H1 (cell line): ENCODE results near the gene FBXL12. TPM values are rescaled to one million over a fixed set of nuclear protein-coding genes. Genes with fewer than 3 reads are reported as not detected.

Experiments used
- CTCF ChIA-PET: fragments of 300-600 bp; sonication (Branson Sonifier 250); formaldehyde crosslinking; loops from one replicate; lab custom pipeline; 2021; ENCODE audit not compliant: partially characterized antibody; lab: Charles Lee
- POLR2A ChIA-PET: fragments of 300-600 bp; sonication (Branson Sonifier 250); formaldehyde crosslinking; loops from one replicate; lab custom pipeline; 2021; ENCODE audit warnings: inconsistent platforms; ENCODE audit not compliant: partially characterized antibody; lab: Charles Lee
- DNase-seq, 2 experiments: peaks; one replicate each; pipeline versions ENCODE4 v3.0.0 to v3.0.0-alpha.2; 2010 to 2022; ENCODE audit warnings: low spot score in 2 of 2, low read depth in 1 of 2, mixed read lengths in 1 of 2
- FAIRE-seq: peaks from 2 replicates; lab custom pipeline; 2011; peaks lifted over from hg19 to GRCh38; lab: Jason Lieb, UNC
- H2AFZ ChIP-seq: 2 replicates; pipeline ENCODE4 v1.8.1; 2012; ENCODE audit warnings: low read length, inconsistent platforms
- H2AK5ac ChIP-seq: 2 replicates; pipeline ENCODE4 v1.6.1; 2013; ENCODE audit warnings: low read depth, low read length
- H2BK120ac ChIP-seq: replicated peaks from 2 replicates; pipeline ENCODE3; 2013; ENCODE audit warnings: low read depth, low read length, inconsistent platforms
- H2BK12ac ChIP-seq: 2 replicates; pipeline ENCODE4 v1.6.1; 2013; ENCODE audit warnings: low read depth, low read length
- H2BK15ac ChIP-seq: 2 replicates; pipeline ENCODE4 v1.6.1; 2013; ENCODE audit warnings: low read length
- H2BK20ac ChIP-seq: 2 replicates; pipeline ENCODE4 v1.6.1; 2013; ENCODE audit warnings: low read length
- H2BK5ac ChIP-seq: 2 replicates; pipeline ENCODE4 v1.6.1; 2013; ENCODE audit warnings: low read depth, low read length
- H3K14ac ChIP-seq: 2 replicates; pipeline ENCODE4 v1.6.1; 2013; ENCODE audit warnings: inconsistent platforms; ENCODE audit not compliant: insufficient read length
- H3K18ac ChIP-seq: 2 replicates; pipeline ENCODE4 v1.6.1; 2013; ENCODE audit warnings: low read length; ENCODE audit errors: extremely low read depth
- H3K23ac ChIP-seq: 2 replicates; pipeline ENCODE4 v1.6.1; 2013; ENCODE audit warnings: inconsistent platforms; ENCODE audit not compliant: insufficient read length
- H3K23me2 ChIP-seq: 2 replicates; pipeline ENCODE4 v1.6.1; 2013; ENCODE audit warnings: low read depth, low read length
- H3K27ac ChIP-seq: 2 replicates; pipeline ENCODE4 v1.6.1; 2011; ENCODE audit warnings: low read depth, low read length, inconsistent platforms
- H3K27me3 ChIP-seq, 4 experiments: replicated peaks in 1 of 4; 1 replicate in 1 of 4; 2 replicates in 3 of 4; pipeline versions ENCODE4 v1.6.1 to v1.8.1; 2011 to 2013; ENCODE audit warnings: low read length in 3 of 4, mild to moderate bottlenecking in 3 of 4, inconsistent platforms in 2 of 4, mixed read lengths in 2 of 4, moderate library complexity in 1 of 4; ENCODE audit not compliant: control insufficient read depth in 3 of 4, insufficient read depth in 3 of 4; ENCODE audit errors: extremely low read depth in 1 of 4
- H3K36me3 ChIP-seq, 4 experiments: 2 replicates each; pipeline versions ENCODE4 v1.6.1 to v1.8.1; 2011 to 2013; ENCODE audit warnings: mild to moderate bottlenecking in 4 of 4, low read length in 3 of 4, moderate library complexity in 2 of 4, control low read depth in 1 of 4, inconsistent platforms in 1 of 4; ENCODE audit not compliant: insufficient read depth in 4 of 4, control insufficient read depth in 2 of 4
- H3K4ac ChIP-seq: replicated peaks from 2 replicates; pipeline ENCODE3; 2013; ENCODE audit warnings: low read length, low read depth, mixed read lengths, inconsistent platforms; ENCODE audit not compliant: insufficient read length
- H3K4me1 ChIP-seq, 4 experiments: replicated peaks in 1 of 4; 1 replicate in 1 of 4; 2 replicates in 3 of 4; pipeline versions ENCODE4 v1.6.1 to v1.8.1; 2011 to 2013; ENCODE audit warnings: low read length in 3 of 4, inconsistent platforms in 2 of 4, mixed read lengths in 1 of 4; ENCODE audit not compliant: insufficient read depth in 4 of 4, control insufficient read depth in 3 of 4
- H3K4me2 ChIP-seq, 2 experiments: 2 replicates each; pipeline versions ENCODE4 v1.6.1 to v1.8.1; 2011 to 2013; ENCODE audit warnings: low read depth in 2 of 2, low read length in 2 of 2, control low read depth in 1 of 2, inconsistent platforms in 1 of 2, mild to moderate bottlenecking in 1 of 2; ENCODE audit not compliant: insufficient read depth in 1 of 2
- H3K4me3 ChIP-seq, 4 experiments: fragments of 200-600, 300-600 bp in 1 of 4; sonication (generic), shearing (Covaris generic), sonication (Bioruptor Twin) in 1 of 4; 2 replicates each; pipeline versions ENCODE4 v1.5.1 to v1.8.1; 2011 to 2016; ENCODE audit warnings: low read length in 4 of 4, low read depth in 3 of 4, control low read depth in 2 of 4, inconsistent platforms in 2 of 4, mild to moderate bottlenecking in 2 of 4, mixed read lengths in 1 of 4, moderate library complexity in 1 of 4; ENCODE audit not compliant: insufficient read depth in 2 of 4; ENCODE audit errors: extremely low read depth in 1 of 4
- H3K56ac ChIP-seq: replicated peaks from 2 replicates; pipeline ENCODE3; 2013; ENCODE audit warnings: low read depth, mild to moderate bottlenecking, mixed read lengths, low read length, inconsistent platforms; ENCODE audit not compliant: insufficient read length
- H3K79me1 ChIP-seq: 2 replicates; pipeline ENCODE4 v1.6.1; 2013; ENCODE audit warnings: low read depth, low read length, control low read depth
- H3K79me2 ChIP-seq, 2 experiments: 2 replicates each; pipeline versions ENCODE4 v1.6.1 to v1.8.1; 2012 to 2013; ENCODE audit warnings: low read length in 2 of 2, mild to moderate bottlenecking in 2 of 2, inconsistent platforms in 1 of 2; ENCODE audit not compliant: insufficient read depth in 2 of 2, control insufficient read depth in 1 of 2
- H3K9ac ChIP-seq, 4 experiments: replicated peaks in 1 of 4; 1 replicate in 1 of 4; 2 replicates in 3 of 4; pipeline versions ENCODE4 v1.6.1 to v1.8.1; 2011 to 2013; ENCODE audit warnings: low read depth in 3 of 4, low read length in 3 of 4, control low read depth in 2 of 4, mild to moderate bottlenecking in 2 of 4, moderate library complexity in 2 of 4, inconsistent platforms in 1 of 4; ENCODE audit errors: extremely low read depth in 1 of 4
- H3K9me3 ChIP-seq, 2 experiments: 2 replicates each; pipeline versions ENCODE4 v1.6.1 to v1.8.1; 2012 to 2013; ENCODE audit warnings: mild to moderate bottlenecking in 2 of 2, moderate library complexity in 2 of 2, control low read depth in 1 of 2, inconsistent platforms in 1 of 2, low read depth in 1 of 2, low read length in 1 of 2, mixed read lengths in 1 of 2; ENCODE audit not compliant: insufficient read depth in 2 of 2
- H4K20me1 ChIP-seq, 2 experiments: replicated peaks in 1 of 2; 2 replicates each; pipeline versions ENCODE3 to v1.8.1; 2011 to 2013; ENCODE audit warnings: inconsistent platforms in 2 of 2, low read length in 2 of 2, mild to moderate bottlenecking in 1 of 2; ENCODE audit not compliant: insufficient read depth in 2 of 2, control insufficient read depth in 1 of 2
- H4K5ac ChIP-seq: 2 replicates; pipeline ENCODE4 v1.6.1; 2013; ENCODE audit warnings: low read length, low read depth, mixed read lengths, inconsistent platforms; ENCODE audit not compliant: insufficient read length
- H4K8ac ChIP-seq: 2 replicates; pipeline ENCODE4 v1.8.0; 2013; ENCODE audit warnings: mild to moderate bottlenecking, moderate library complexity, low read length, inconsistent platforms; ENCODE audit not compliant: insufficient read depth; ENCODE audit errors: extremely low read depth
- H4K91ac ChIP-seq: replicated peaks from 2 replicates; pipeline ENCODE3; 2013; ENCODE audit warnings: low read length, mixed read lengths, inconsistent platforms; ENCODE audit not compliant: insufficient read length
- CREB1 ChIP-seq: IDR thresholded peaks from 2 replicates; pipeline ENCODE4 v1.6.1; 2012; ENCODE audit warnings: inconsistent platforms
- GTF2F1 ChIP-seq: IDR thresholded peaks from 2 replicates; pipeline ENCODE4 v1.6.1; 2012; ENCODE audit warnings: low read depth, low read length, improper control_type of control experiment, borderline replicate concordance
- SIRT6 ChIP-seq: IDR thresholded peaks from one replicate; pipeline ENCODE4 v1.7.1; 2012; ENCODE audit warnings: low read length, inconsistent platforms
- WGBS, 2 experiments: shearing (Covaris generic) in 1 of 2; methylation state at CpG; one replicate each; pipeline versions ENCODE4 v1.1.6 to v1.1.7; 2013 to 2015; ENCODE audit warnings: low lambda C conversion rate in 2 of 2, mixed read lengths in 2 of 2, inconsistent platforms in 1 of 2, low coverage in 1 of 2, missing lambda C conversion rate in 1 of 2; ENCODE audit not compliant: insufficient replicate concordance in 2 of 2, insufficient coverage in 1 of 2, insufficient read length in 1 of 2; ENCODE audit errors: extremely low coverage in 1 of 2, missing lambda C conversion rate in 1 of 2; 5-methylcytosine and 5-hydroxymethylcytosine counted together
- polyA plus RNA-seq, 7 experiments: library from polyadenylated mRNA; depleted of rRNA in 3 of 7; stranded (reverse) in 5 of 7; unstranded in 2 of 7; fragments of >200 nt in 5 of 7; fragments of 200-250 nt in 2 of 7; gene quantifications; 1 replicate in 5 of 7; 2 replicates in 1 of 7; 4 replicates in 1 of 7; pipeline versions ENCODE4 v1.2.1 to v1.2.3, GENCODE V29; 2011 to 2013; ENCODE audit warnings: missing spikeins in 2 of 7, mixed read lengths in 2 of 7
- total RNA-seq: library from RNA; stranded (reverse); fragmentation: NEBNext Ultra II Directional; extraction: Animal tissue kit (Norgen Biotek cat#: 25700); gene quantifications from 2 replicates; pipeline ENCODE4 v1.2.1, GENCODE V29; 2021
- TF ChIP-seq, protein P1 (sequence below): IDR thresholded peaks from 2 replicates; pipeline ENCODE4 v1.6.1; 2012; ENCODE audit warnings: inconsistent platforms
- TF ChIP-seq, protein P2 (sequence below), 3 experiments: IDR thresholded peaks; 1 replicate in 2 of 3; 2 replicates in 1 of 3; pipeline versions ENCODE4 v1.5.1 to v1.6.1; 2011; ENCODE audit warnings: low read length in 3 of 3, mild to moderate bottlenecking in 3 of 3, inconsistent platforms in 2 of 3, low read depth in 1 of 3, moderate library complexity in 1 of 3; ENCODE audit not compliant: insufficient read depth in 1 of 3; ENCODE audit errors: control extremely low read depth in 1 of 3

The FBXL12 gene
- total and polyA plus RNA-seq, 2 of the 8 experiments (the other 6 are each of a cell fraction or from before 2014, with no cell fraction given): 24.6 to 62.3 TPM

DNA sequence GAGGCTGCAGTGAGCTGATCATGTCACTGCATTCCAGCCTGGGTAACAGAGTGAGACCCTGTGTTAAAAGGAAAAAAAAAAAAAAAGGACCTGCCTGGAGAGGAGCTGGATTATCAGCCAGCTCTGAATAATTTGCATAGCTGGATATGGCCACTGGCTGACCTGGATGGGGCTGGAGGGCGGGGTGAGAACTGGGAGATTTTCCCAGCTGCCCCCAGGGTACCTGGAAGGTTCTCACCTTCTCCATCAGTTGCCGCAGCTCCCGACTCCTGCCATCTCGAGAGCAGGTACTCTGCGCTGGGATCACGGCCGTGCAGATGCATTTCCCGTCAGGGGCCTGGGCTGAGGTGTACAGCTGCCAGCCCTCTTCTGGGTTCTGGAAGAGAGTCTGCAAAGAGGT lies 41.5 kb upstream of the FBXL12 start:
- Histone ChIP-seq H3K23ac (no peak overlapping the region), H3K18ac (no peak overlapping the region), H2BK12ac (no peak overlapping the region), H4K20me1 (peaks cover 1 to 2% of the 10 kb centered on the region in 2 experiments), H2BK5ac (no peak overlapping the region), H3K36me3 (peaks cover 0 to 12% (median 7%) of the 10 kb centered on the region in 4 experiments; a peak in 5 of 8 replicates), H2AK5ac (no peak overlapping the region), H3K9me3 (no peaks in the 10 kb centered on the region), H3K4me3 (no peak overlapping the region), H3K4me2 (no peak overlapping the region), H2AFZ (no peak overlapping the region), H3K27me3 (no peaks in the 10 kb centered on the region), H3K23me2 (no peaks in the 10 kb centered on the region), H3K14ac (no peak overlapping the region), H3K9ac (no peak overlapping the region), H4K8ac (no peak overlapping the region), H2BK15ac (no peak overlapping the region), H3K4ac (no peak overlapping the region), H3K79me2 (no peaks in the 10 kb centered on the region), H3K56ac (no peak overlapping the region), H3K79me1 (no peaks in the 10 kb centered on the region; the same call in 1 of the 2 replicates), H2BK120ac (no peak overlapping the region), H2BK20ac (no peak overlapping the region), H4K91ac (no peak overlapping the region), H3K4me1 (peaks cover 0 to 2% (median 0%) of the 10 kb centered on the region in 4 experiments; a peak in 2 of 7 replicates), H4K5ac (no peak overlapping the region), H3K27ac (no peak overlapping the region)
- FAIRE-seq (no peak), DNase-seq (no peak)
- ChIA-PET CTCF (interaction anchor here (0.8 to 2.0 kb wide), 2 partner anchors 7 to 20 kb away, joined by 3 to 6 read pairs; no protein-coding TSS in a partner anchor), POLR2A (interaction anchor here (0.6 to 0.7 kb wide), 2 partner anchors 43 to 202 kb away, joined by 3 read pairs; no protein-coding TSS in a partner anchor)
- WGBS, 2 experiments: 94% methylated on average over 8 of the region's 8 CpGs; no CpG with 5 or more reads in 1 of the 2 experiments
- TF ChIP-seq CREB1: no peak
- TF ChIP-seq SIRT6: no peak
- TF ChIP-seq, protein P1, sequence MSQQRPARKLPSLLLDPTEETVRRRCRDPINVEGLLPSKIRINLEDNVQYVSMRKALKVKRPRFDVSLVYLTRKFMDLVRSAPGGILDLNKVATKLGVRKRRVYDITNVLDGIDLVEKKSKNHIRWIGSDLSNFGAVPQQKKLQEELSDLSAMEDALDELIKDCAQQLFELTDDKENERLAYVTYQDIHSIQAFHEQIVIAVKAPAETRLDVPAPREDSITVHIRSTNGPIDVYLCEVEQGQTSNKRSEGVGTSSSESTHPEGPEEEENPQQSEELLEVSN: no peak
- TF ChIP-seq, protein P2, sequence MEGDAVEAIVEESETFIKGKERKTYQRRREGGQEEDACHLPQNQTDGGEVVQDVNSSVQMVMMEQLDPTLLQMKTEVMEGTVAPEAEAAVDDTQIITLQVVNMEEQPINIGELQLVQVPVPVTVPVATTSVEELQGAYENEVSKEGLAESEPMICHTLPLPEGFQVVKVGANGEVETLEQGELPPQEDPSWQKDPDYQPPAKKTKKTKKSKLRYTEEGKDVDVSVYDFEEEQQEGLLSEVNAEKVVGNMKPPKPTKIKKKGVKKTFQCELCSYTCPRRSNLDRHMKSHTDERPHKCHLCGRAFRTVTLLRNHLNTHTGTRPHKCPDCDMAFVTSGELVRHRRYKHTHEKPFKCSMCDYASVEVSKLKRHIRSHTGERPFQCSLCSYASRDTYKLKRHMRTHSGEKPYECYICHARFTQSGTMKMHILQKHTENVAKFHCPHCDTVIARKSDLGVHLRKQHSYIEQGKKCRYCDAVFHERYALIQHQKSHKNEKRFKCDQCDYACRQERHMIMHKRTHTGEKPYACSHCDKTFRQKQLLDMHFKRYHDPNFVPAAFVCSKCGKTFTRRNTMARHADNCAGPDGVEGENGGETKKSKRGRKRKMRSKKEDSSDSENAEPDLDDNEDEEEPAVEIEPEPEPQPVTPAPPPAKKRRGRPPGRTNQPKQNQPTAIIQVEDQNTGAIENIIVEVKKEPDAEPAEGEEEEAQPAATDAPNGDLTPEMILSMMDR (IDR thresholded peaks at IDR 0.05; ENCODE audit: control extremely low read depth in 1 of 3, insufficient read depth in 1 of 3, low read depth in 1 of 3, low read length in 3 of 3): no peak
- TF ChIP-seq GTF2F1: no peak
